HG02610 (cell line): ENCODE measurements around the gene CRIM1.

Experiments used
- ATAC-seq: cut with Tn5 transposase; IDR thresholded peaks from one replicate; pipeline ENCODE4 v1.9.1; 2021; ENCODE audit warnings: mild to moderate bottlenecking, moderate library complexity; ENCODE audit not compliant: unreplicated experiment

The CRIM1 gene

GRCh38 chr2:36420569-36421181 is 65.1 kb downstream of the CRIM1 start:
- ATAC-seq: no peak

- ATAC-seq: no peak
These were observed 65.8 kb downstream of the CRIM1 start for GRCh38 chr2:36421379-36421778.

GRCh38 chr2:36423172-36423571 is 67.6 kb downstream of the CRIM1 start:
- no peak for ATAC-seq

GRCh38 chr2:36423619-36424120 is 68.1 kb downstream of the CRIM1 start:
- no peak for ATAC-seq

GRCh38 chr2:36425608-36426355 is 70.2 kb downstream of the CRIM1 start:
- no peak for ATAC-seq

- ATAC-seq: no peak
These were observed 72.2 kb downstream of the CRIM1 start for GRCh38 chr2:36427790-36428243.

- ATAC-seq: no peak
These were observed 75.0 kb downstream of the CRIM1 start for GRCh38 chr2:36430549-36430948.

GRCh38 chr2:36432479-36432878 is 76.9 kb downstream of the CRIM1 start:
- no peak for ATAC-seq

- no peak for ATAC-seq
These were observed 78.0 kb downstream of the CRIM1 start for GRCh38 chr2:36433311-36434217.

GRCh38 chr2:36438449-36438977 is 82.9 kb downstream of the CRIM1 start:
- no peak for ATAC-seq

GRCh38 chr2:36439084-36439483 is 83.5 kb downstream of the CRIM1 start:
- ATAC-seq: no peak

GRCh38 chr2:36441065-36441625 is 85.6 kb downstream of the CRIM1 start:
- ATAC-seq: no peak

GRCh38 chr2:36441816-36442215 is 86.2 kb downstream of the CRIM1 start:
- no peak for ATAC-seq

- ATAC-seq: no peak
These were observed 88.8 kb downstream of the CRIM1 start for GRCh38 chr2:36444216-36444936.

GRCh38 chr2:36445185-36445866 is 89.7 kb downstream of the CRIM1 start:
- no peak for ATAC-seq

- ATAC-seq: no peak
These were observed 90.7 kb downstream of the CRIM1 start for GRCh38 chr2:36446294-36446693.

GRCh38 chr2:36449213-36449612 is 93.6 kb downstream of the CRIM1 start:
- ATAC-seq: no peak

GRCh38 chr2:36449943-36450392 is 94.4 kb downstream of the CRIM1 start:
- no peak for ATAC-seq

- ATAC-seq: no peak
These were observed 95.1 kb downstream of the CRIM1 start for GRCh38 chr2:36450466-36451196.
